ENCODE data around the gene GALNT18.
"Not testable (repeated sequence)": the region's sequence is repeated elsewhere in the genome, so short reads cannot be mapped to it uniquely, and the experiment has no call there.

The GALNT18 gene

DNA sequence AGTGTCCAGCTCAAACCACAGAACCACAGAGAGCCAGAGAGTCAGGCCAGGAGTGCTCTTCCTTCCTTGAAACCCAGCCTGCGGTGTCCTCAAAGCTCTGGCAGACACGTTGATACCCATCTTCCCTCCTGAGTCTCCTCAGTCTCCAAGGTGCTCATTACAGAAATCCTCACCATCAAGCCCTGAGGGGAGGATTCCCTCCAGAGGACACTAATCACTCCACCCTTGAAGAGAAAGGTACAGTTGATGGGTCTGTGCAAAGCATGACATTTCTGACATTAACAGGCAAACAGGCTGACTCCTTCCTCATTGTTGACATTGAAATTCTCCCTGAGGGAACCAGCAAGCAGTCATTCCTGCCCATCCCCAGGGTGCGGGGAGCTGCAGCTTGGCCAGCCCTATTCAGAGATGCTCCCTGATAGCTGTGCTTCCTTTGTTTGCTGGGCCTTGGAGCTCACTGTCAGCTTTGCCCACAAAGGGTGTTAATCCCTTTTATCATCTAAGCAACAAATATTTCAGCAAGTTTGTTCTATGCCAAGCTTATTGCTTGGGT lies 167.1 kb downstream of the GALNT18 start:
- no peak for DNase-seq

DNA sequence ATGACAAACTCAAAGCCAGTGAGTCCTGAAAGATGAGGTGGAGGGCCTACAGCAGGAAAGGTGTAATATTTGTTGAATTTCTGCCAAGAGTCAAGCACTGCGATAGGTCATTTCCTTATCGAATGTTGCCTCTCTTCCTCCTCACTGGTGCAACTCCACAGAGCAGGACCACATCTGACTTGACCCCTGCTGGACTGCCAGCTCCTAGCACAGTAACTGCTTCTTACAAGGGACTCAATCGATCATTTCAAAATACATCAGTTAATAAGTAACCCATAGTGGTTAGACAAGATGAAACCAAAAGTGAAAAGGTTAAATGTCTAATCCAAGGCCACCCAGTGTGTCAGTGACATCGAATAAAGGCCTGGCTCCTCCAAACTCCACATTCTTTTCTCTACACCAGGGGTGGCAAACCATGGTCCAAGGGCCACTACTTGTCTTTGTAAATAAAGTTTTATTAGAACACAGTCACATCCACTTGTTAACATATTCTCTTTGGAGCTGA lies 170.3 kb downstream of the GALNT18 start:
- DNase-seq = peak; percentile 7

DNA sequence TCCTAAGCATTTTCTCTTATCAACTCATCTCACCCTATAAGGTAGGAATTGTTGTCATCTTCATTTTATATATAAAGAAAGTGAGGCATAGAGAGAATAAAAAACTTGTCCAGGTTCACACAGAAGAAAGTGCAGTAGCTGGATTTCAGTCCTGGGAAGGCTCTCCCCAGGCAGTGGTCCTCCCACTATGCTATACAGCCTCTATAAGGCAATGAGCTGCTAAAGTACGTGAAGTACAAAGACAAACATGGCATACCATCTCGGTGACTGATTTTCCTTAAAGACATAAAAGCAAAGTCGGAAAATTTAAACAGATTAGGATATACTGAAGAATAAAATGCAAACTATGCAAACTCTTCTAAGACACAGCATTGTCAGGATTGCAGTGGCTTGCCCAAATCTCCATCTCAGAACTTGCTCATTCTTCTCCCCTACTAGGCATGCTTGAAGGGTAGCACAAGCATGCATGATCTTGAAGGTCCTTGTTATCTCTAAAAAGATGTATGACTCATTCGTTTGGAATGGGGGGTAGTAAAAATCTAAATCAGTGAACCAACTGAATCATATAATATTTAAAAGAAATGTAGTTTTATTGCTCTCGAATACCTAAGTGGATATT lies 171.0 kb downstream of the GALNT18 start:
- no peak for DNase-seq

DNA sequence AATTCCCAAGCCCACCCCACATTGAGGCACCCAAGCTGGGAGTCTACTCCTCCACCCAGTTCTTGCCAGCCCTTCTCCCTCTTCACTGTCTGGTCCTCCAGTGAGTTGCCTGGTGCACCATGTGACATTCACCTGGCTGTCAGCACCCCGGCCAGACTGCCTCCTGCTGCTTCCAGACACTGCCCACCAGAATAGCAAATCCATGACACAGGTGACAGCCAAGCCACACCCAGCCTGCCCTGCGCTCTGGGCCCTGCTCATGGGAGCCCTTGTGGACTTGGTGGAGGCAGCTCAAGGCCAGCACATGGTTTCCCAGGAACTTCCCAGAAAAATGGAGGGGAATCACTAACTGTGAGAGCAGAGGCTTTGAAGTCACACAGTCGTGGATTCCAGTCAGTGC lies 172.5 kb downstream of the GALNT18 start:
- no peak for DNase-seq

GRCh38 chr11:11448626-11449025 lies 173.2 kb downstream of the GALNT18 start:
- no peak for DNase-seq

DNA sequence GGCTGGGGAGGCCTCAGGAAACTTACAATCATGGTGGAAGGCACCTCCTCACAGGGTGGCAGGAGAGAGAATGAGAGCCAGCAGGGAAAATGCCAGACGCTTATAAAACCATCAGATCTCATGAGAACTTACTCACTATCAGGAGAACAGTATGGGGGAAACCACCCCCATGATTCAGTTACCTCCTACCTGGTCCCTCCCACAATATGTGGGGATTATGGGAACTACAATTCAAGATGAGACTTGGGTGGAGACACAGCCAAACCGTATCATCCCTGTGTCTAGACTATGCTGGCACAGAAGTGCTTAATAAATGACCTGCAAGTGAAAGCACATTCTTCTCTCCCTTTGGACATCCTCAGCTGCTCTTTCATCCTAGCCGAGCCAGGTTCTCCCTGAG lies 174.2 kb downstream of the GALNT18 start:
- DNase-seq = not testable (repeated sequence)

GRCh38 chr11:11446967-11447366 lies 174.8 kb downstream of the GALNT18 start:
- no peak for DNase-seq

- no peak for DNase-seq
These were observed 175.2 kb downstream of the GALNT18 start for GRCh38 chr11:11446564-11446963.

DNA sequence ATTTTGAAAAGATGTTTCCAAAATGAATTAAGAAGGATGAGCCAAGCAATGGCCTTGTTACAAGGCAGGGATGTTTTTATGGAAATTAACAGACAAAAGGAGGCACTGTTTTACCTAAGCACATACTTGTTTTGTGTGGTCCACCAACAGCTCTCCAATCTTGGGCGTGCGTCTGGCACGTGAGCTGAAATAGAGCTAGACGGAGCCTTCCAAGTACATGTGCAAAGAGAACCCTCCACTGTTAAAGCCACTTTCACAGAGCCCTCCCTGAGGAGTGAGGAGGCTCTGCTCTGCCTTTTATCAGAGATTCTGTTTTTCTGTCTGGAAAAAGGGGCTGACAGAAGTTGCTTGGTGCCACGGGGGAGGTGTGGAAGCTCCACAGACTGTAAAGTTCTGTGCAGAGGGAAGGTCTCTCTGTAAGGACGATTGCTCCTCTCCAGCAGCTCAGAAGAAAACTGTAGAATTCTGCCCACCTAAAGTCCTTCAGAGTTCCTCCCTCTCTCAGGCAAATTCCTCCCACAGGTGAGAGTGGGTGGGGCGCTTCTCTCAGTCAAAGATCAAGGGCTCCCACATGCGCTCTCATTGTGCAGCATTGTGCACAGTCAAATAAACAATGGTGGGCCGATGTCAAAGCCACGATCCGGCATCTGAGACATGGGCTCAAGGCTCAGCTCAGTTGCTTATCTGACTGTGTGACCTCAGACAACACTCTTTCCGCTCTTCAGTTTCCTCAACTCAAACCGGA lies 176.2 kb downstream of the GALNT18 start:
- no peak for DNase-seq

DNA sequence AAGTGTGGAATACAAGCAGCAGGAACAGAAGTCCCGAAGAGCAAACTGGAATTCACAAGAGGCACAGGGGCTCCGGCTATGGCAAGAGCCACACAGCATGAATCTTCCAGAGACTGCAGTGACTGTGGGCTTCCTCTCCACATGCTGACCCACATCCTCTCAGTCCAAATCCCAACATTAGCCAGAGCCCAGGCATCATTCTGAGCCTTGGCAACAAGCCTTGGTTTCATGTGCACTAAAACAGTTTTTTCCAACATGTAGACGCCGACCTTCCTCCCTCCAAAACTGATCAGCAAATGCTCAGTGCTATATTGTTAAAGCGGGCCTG lies 177.0 kb downstream of the GALNT18 start:
- DNase-seq = no peak

DNA sequence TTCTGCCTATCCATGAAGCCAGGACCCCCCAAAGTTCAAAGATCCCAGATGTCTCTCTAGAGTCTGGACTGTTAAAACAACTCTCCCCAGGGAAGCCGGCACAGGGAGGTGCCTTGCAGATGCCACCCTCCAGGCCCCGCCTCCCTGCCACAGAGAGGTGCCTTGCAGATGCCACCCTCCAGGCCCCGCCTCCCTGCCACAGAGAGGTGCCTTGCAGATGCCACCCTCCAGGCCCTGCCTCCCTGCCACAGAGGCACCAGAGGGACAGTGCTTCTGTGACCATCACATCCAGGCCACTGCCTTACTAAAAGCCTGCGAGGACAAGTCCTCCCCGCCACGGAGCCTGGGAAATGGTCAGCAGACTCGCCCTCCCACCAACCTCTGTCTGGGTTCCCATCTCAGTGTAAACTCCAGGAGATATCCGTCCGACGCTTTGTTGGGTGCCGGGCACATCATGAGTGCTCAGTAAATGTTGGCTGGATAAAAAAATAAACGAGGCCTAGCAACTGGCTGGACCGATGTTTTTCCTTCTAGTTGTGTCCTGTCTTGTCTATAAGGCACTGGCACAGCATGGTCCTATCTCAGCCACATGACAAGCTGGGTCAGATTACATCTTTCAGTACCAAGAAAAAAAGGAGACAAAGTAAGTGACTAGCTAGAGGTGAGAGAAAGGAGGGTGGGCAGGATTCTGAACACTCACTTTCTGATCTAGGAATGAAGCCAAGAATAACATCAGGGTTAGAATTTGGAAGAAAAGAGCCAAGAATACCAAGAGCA lies 177.6 kb downstream of the GALNT18 start:
- DNase-seq = no peak

DNA sequence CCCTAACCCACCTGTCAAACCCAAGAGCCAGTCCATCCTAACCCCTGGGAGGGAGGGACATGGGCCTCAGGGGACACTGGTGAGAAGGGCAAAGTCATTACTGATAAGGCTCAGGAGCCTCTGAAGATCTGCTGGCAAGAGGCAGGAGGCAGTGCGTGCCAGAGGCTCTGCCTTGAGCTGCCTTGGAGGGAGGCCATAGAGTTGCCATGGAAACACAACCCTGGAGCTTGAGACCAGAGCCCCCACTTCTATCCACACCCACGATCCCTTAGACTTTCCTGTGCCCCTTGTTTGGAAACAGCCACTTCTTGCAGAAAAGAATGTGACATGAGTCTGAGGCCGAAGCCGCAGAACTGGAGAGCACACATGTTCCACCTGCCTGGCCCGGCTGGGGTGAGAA lies 179.0 kb downstream of the GALNT18 start:
- no peak for DNase-seq

GRCh38 chr11:11441516-11441915 lies 180.3 kb downstream of the GALNT18 start:
- no peak for DNase-seq

GRCh38 chr11:11441091-11441490 lies 180.7 kb downstream of the GALNT18 start:
- DNase-seq = no peak

GRCh38 chr11:11440144-11440543 lies 181.7 kb downstream of the GALNT18 start:
- DNase-seq = no peak

GRCh38 chr11:11439591-11439990 lies 182.2 kb downstream of the GALNT18 start:
- no peak for DNase-seq

DNA sequence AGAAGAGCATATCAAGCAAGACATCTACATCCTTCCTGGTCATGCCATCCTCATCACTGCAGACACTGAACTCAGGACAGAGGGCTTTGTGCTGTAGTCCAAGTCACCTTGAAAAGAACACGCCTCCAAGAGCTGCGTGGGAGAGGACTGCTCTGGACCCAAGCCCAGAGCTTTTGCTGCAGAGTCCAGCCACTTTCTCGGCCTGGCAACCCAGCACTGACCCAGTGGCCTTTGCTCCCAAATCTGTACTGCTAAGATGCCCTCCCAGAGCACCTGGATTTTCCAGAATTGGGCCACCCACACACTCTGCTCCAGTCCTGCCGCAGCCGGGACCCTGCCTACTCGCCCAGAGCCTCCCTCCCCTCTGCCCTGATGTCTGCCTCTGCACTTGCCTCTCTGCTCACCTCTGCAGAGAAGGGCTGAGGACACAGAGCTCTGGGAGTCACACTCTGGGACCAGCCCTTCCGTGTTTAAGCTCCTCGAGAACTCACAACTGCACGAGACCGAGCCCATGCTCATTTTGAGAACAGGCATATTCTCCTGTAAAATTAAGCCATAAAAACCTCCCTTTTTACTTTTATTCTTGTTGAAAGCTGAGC lies 185.0 kb downstream of the GALNT18 start:
- no peak for DNase-seq

GRCh38 chr11:11435635-11436034 lies 186.2 kb downstream of the GALNT18 start:
- no peak for DNase-seq

DNA sequence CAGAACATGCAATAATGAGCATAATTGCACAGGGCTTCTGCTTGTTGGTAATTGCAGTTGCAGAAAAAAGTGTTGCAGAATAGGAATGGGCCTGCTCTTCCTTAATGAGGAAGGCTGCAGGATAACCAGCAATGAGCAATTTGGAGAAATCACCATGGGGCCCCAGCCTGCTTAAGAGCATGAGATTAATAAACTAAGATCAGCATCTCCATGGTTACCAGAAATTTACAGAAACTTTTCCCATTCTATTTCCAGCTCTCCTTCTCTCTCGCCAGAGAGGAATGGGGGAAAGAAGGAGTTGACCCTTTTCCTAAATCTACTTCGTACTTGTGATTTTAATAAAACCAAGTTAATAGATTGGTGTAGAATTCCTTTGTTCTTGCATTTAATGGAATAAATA lies 187.8 kb downstream of the GALNT18 start:
- DNase-seq = no peak

GRCh38 chr11:11432621-11433319 lies 189.0 kb downstream of the GALNT18 start:
- no peak for DNase-seq

DNA sequence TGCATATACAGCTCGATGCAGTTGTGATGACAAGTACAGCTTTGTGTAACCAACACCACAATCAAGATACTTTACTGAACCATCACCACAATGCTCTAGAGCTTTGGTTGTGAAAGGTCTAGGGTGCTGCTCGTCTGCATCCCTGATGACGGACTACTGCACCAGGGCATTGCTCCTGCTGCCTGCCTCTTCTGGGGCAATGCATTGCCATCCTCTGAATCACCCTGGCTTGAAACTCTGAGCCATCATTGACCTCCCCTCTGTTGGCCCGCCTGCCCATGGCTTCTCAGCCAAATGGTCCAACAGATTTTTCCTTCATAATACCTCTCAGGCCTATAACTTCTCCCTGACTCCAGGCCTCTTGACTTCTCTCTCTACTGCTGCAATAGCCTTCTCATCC lies 191.4 kb downstream of the GALNT18 start:
- no peak for DNase-seq

DNA sequence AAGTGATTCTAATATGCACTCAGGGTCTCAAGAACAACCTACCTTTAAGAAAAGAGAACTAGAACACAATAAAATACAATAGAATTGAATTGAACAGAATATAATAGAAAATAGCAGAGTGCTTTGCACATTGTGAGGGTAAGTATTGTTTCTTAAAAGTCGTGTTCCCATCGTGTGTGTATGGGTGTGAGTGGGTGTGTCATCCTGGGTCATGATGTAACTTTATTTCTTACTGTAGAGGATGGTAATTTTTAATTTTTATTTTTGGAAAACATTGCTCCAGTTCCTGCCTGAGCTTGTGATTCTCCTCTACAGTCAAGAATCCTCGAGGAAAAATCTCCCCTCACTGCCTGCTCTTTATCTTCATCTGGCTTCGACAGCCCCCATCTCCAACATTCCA lies 193.1 kb downstream of the GALNT18 start:
- no peak for DNase-seq

GRCh38 chr11:11427542-11427941 lies 194.3 kb downstream of the GALNT18 start:
- no peak for DNase-seq

All from NCI-H2029 treated with DMSO at 0.1 percent for 48 hours (cell line).